Neural cell (in vitro differentiated cells): ENCODE measurements around the gene MRPL36. TPM values are rescaled to one million over a fixed set of nuclear protein-coding genes. Genes with fewer than 3 reads are reported as not detected.

ENCODE experiments used
- H2AFZ ChIP-seq: fragments of 200-600, 300-800 bp; sonication (generic), shearing (Covaris generic); 2 replicates; pipeline ENCODE4 v1.6.0; 2014; ENCODE audit warnings: low read depth, mild to moderate bottlenecking, antibody characterized with exemption, low read length, moderate library complexity
- H3F3A ChIP-seq: fragments of 200-600 bp; shearing (Covaris generic); 2 replicates; pipeline ENCODE4 v1.6.1; 2016; ENCODE audit warnings: mild to moderate bottlenecking, moderate library complexity, mixed read lengths, antibody characterized with exemption, low read length; ENCODE audit not compliant: insufficient read depth, poor library complexity, severe bottlenecking
- H3K27ac ChIP-seq: fragments of 200-600, 300-800 bp; sonication (generic), shearing (Covaris generic); 2 replicates; pipeline ENCODE4 v1.5.1; 2014; ENCODE audit warnings: mild to moderate bottlenecking, low read length, moderate library complexity
- H3K27me3 ChIP-seq: fragments of 300-800, 200-600 bp; sonication (generic), shearing (Covaris generic); 2 replicates; pipeline ENCODE4 v1.6.0; 2014; ENCODE audit warnings: mild to moderate bottlenecking, low read depth, low read length, moderate library complexity; ENCODE audit not compliant: insufficient read depth
- H3K36me3 ChIP-seq: fragments of 300-800, 200-600 bp; sonication (generic), shearing (Covaris generic); 2 replicates; pipeline ENCODE4 v1.5.1; 2014; ENCODE audit warnings: mild to moderate bottlenecking, antibody characterized with exemption, low read length, moderate library complexity; ENCODE audit not compliant: insufficient read depth
- H3K4me2 ChIP-seq: fragments of 300-800, 200-600 bp; sonication (generic), shearing (Covaris generic); 2 replicates; pipeline ENCODE4 v1.6.0; 2014; ENCODE audit warnings: mild to moderate bottlenecking, low read length
- H3K4me3 ChIP-seq: fragments of 300-800, 200-600 bp; sonication (generic), shearing (Covaris generic); 2 replicates; pipeline ENCODE4 v1.5.1; 2014; ENCODE audit warnings: mild to moderate bottlenecking, low read length, moderate library complexity
- H3K79me2 ChIP-seq: fragments of 200-600 bp; shearing (Covaris generic); replicated peaks from 2 replicates; pipeline ENCODE4 v1.6.0; 2014; ENCODE audit warnings: mild to moderate bottlenecking, low read length, moderate library complexity; ENCODE audit not compliant: insufficient read depth
- H3K9ac ChIP-seq: fragments of 300-800, 200-600 bp; sonication (generic), shearing (Covaris generic); 2 replicates; pipeline ENCODE4 v1.6.1; 2016; ENCODE audit warnings: mild to moderate bottlenecking, low read length, mixed read lengths
- H3K9me2 ChIP-seq: fragments of 200-600 bp; shearing (Covaris generic); 2 replicates; pipeline ENCODE4 v1.6.1; 2016; ENCODE audit warnings: mild to moderate bottlenecking, low read length, mixed read lengths; ENCODE audit not compliant: insufficient read depth
- H3K9me3 ChIP-seq: fragments of 200-600, 300-800 bp; sonication (generic), shearing (Covaris generic); 2 replicates; pipeline ENCODE4 v1.6.1; 2016; ENCODE audit warnings: mild to moderate bottlenecking, mixed run types, low read length, moderate library complexity, mixed read lengths
- H4K20me1 ChIP-seq: fragments of 200-600 bp; shearing (Covaris generic); 2 replicates; pipeline ENCODE4 v1.6.1; 2016; ENCODE audit warnings: mild to moderate bottlenecking, mixed run types; ENCODE audit not compliant: insufficient read depth
- CTCF ChIP-seq: fragments of 450-650 bp; IDR thresholded peaks from 2 replicates; pipeline ENCODE4 v1.5.1; 2014; ENCODE audit warnings: antibody characterized with exemption, mild to moderate bottlenecking, moderate library complexity; ENCODE audit not compliant: poor library complexity, severe bottlenecking
- EP300 ChIP-seq: fragments of 450-650 bp; conservative IDR thresholded peaks from 2 replicates; pipeline ENCODE4 v1.6.1; 2014; ENCODE audit warnings: antibody characterized with exemption, mild to moderate bottlenecking, moderate library complexity; ENCODE audit not compliant: poor library complexity, severe bottlenecking
- EZH2 ChIP-seq: fragments of 200-600, 300-800 bp; shearing (Covaris generic), sonication (generic); IDR thresholded peaks from 2 replicates; pipeline ENCODE4 v1.6.1; 2014; ENCODE audit warnings: antibody characterized with exemption, low read length, borderline replicate concordance, mild to moderate bottlenecking; ENCODE audit not compliant: insufficient read depth, poor library complexity, severe bottlenecking
- MXI1 ChIP-seq: fragments of 450-650 bp; conservative IDR thresholded peaks from 2 replicates; pipeline ENCODE4 v1.6.1; 2014; ENCODE audit warnings: antibody characterized with exemption, mild to moderate bottlenecking; ENCODE audit not compliant: poor library complexity, severe bottlenecking
- POLR2AphosphoS5 ChIP-seq: IDR thresholded peaks from 2 replicates; pipeline ENCODE4 v1.6.1; 2012
- RAD21 ChIP-seq: fragments of 450-650 bp; conservative IDR thresholded peaks from 2 replicates; pipeline ENCODE4 v1.6.1; 2014; ENCODE audit warnings: antibody characterized with exemption, mild to moderate bottlenecking, moderate library complexity
- REST ChIP-seq: IDR thresholded peaks from 2 replicates; pipeline ENCODE4 v1.6.1; 2012; ENCODE audit warnings: borderline replicate concordance
- SMC3 ChIP-seq: fragments of 450-650 bp; conservative IDR thresholded peaks from 2 replicates; pipeline ENCODE4 v1.6.1; 2014; ENCODE audit warnings: antibody characterized with exemption, mild to moderate bottlenecking, moderate library complexity; ENCODE audit not compliant: poor library complexity
- TAF1 ChIP-seq: IDR thresholded peaks from 2 replicates; pipeline ENCODE4 v1.6.1; 2012; ENCODE audit warnings: low read depth
- polyA plus RNA-seq: library from polyadenylated mRNA; depleted of rRNA; stranded (reverse); fragments of >200 nt; gene quantifications from 2 replicates; pipeline ENCODE4 v1.2.3, GENCODE V29; 2014

Gene MRPL36
- polyA plus RNA-seq, 1 donor from 2014 or later: 51.9 TPM

GRCh38 chr5:1776831-1777230 lies 22.8 kb downstream of the MRPL36 start:
- no peaks in the 10 kb centered on the region for H3K36me3 ChIP-seq
- H3K27me3 ChIP-seq: no peaks in the 10 kb centered on the region
- H3F3A ChIP-seq: no peaks in the 10 kb centered on the region
- no peak overlapping the region for H2AFZ ChIP-seq
- H3K9me2 ChIP-seq: no peaks in the 10 kb centered on the region
- TF ChIP-seq MXI1 (no peak), TAF1 (no peak), SMC3 (no peak), EP300 (no peak), POLR2AphosphoS5 (no peak), EZH2 (no peak), REST (no peak), CTCF (no peak), RAD21 (no peak)
- no peak overlapping the region for H3K27ac ChIP-seq
- H3K9ac ChIP-seq: no peak overlapping the region
- H4K20me1 ChIP-seq: no peaks in the 10 kb centered on the region
- no peaks in the 10 kb centered on the region for H3K9me3 ChIP-seq
- H3K79me2 ChIP-seq: no peaks in the 10 kb centered on the region
- H3K4me2 ChIP-seq: no peak overlapping the region
- H3K4me3 ChIP-seq: no peak overlapping the region

GRCh38 chr5:1772634-1773033 lies 27.0 kb downstream of the MRPL36 start:
- Histone ChIP-seq H3K27ac (no peak overlapping the region), H3K79me2 (no peaks in the 10 kb centered on the region), H3F3A (no peaks in the 10 kb centered on the region), H3K9me2 (no peaks in the 10 kb centered on the region), H3K36me3 (no peaks in the 10 kb centered on the region), H3K4me3 (no peak overlapping the region), H3K9me3 (no peaks in the 10 kb centered on the region), H3K9ac (no peak overlapping the region), H3K4me2 (no peak overlapping the region), H2AFZ (no peak overlapping the region), H3K27me3 (no peaks in the 10 kb centered on the region), H4K20me1 (no peaks in the 10 kb centered on the region)
- no peak for TF ChIP-seq EP300
- TF ChIP-seq POLR2AphosphoS5: no peak
- no peak for TF ChIP-seq SMC3
- TF ChIP-seq EZH2: no peak
- no peak for TF ChIP-seq REST
- TF ChIP-seq TAF1: no peak
- no peak for TF ChIP-seq CTCF
- TF ChIP-seq MXI1: no peak
- no peak for TF ChIP-seq RAD21
